Breast epithelium (tissue), 3 donors: ENCODE results near the gene MT1X.

Experiments used
- CTCF ChIP-seq, 3 donors: fragments of 450-650 bp; IDR thresholded peaks; one replicate each; pipeline ENCODE4 v1.5.1; 2016 to 2017; ENCODE audit warnings: antibody characterized with exemption in 3 of 3, mild to moderate bottlenecking in 3 of 3, moderate library complexity in 3 of 3
- POLR2A ChIP-seq: fragments of 450-650 bp; IDR thresholded peaks from one replicate; pipeline ENCODE4 v1.6.1; 2016; ENCODE audit warnings: antibody characterized with exemption, mild to moderate bottlenecking, moderate library complexity

GRCh38 chr16:56700631-56701030 lies 18.4 kb downstream of the MT1X start:
- TF ChIP-seq POLR2A (no peak), CTCF (IDR thresholded peaks at IDR 0.05) (no peak)
